ENCODE data around the gene CAPN6.

The CAPN6 gene

GRCh38 chrX:111270339-111270738 lies at the start of gene CAPN6:
CAPN6 (minus strand) TSS chrX:111270483; CDS start chrX:111263936, 6,547 bp downstream.
- no peak for DNase-seq (ENCODE audit: low spot score)

GRCh38 chrX:111319451-111319850 lies 49.2 kb upstream of the CAPN6 start:
- no peak for DNase-seq (ENCODE audit: low spot score)

GRCh38 chrX:111318901-111319300 lies 48.6 kb upstream of the CAPN6 start:
- no peak for DNase-seq (ENCODE audit: low spot score)

- DNase-seq (ENCODE audit: low spot score) = no peak
These were observed 38.8 kb upstream of the CAPN6 start for GRCh38 chrX:111309083-111309482.

GRCh38 chrX:111308039-111308438 lies 37.8 kb upstream of the CAPN6 start:
- no peak for DNase-seq (ENCODE audit: low spot score)

GRCh38 chrX:111302284-111302683 lies 32.0 kb upstream of the CAPN6 start:
- DNase-seq (ENCODE audit: low spot score) = no peak

GRCh38 chrX:111288841-111289240 lies 18.6 kb upstream of the CAPN6 start:
- DNase-seq (ENCODE audit: low spot score) = no peak

- no peak for DNase-seq (ENCODE audit: low spot score)
These were observed 14.5 kb upstream of the CAPN6 start for GRCh38 chrX:111284631-111285293.

GRCh38 chrX:111283446-111283845 lies 13.2 kb upstream of the CAPN6 start:
- DNase-seq (ENCODE audit: low spot score) = no peak

- DNase-seq (ENCODE audit: low spot score) = no peak
These were observed 12.7 kb upstream of the CAPN6 start for GRCh38 chrX:111282991-111283390.

GRCh38 chrX:111282139-111282538 lies 11.9 kb upstream of the CAPN6 start:
- DNase-seq (ENCODE audit: low spot score) = no peak

- DNase-seq (ENCODE audit: low spot score) = no peak
These were observed 1.8 kb downstream of the CAPN6 start for GRCh38 chrX:111268506-111268905.

- no peak for DNase-seq (ENCODE audit: low spot score)
These were observed 4.8 kb downstream of the CAPN6 start for GRCh38 chrX:111265486-111265885.

GRCh38 chrX:111264385-111264784 lies 5.9 kb downstream of the CAPN6 start:
- no peak for DNase-seq (ENCODE audit: low spot score)

GRCh38 chrX:111262086-111262485 lies 8.2 kb downstream of the CAPN6 start:
- no peak for DNase-seq (ENCODE audit: low spot score)

- no peak for DNase-seq (ENCODE audit: low spot score)
These were observed 9.8 kb downstream of the CAPN6 start for GRCh38 chrX:111260451-111260850.

GRCh38 chrX:111259559-111259958 lies 10.7 kb downstream of the CAPN6 start:
- no peak for DNase-seq (ENCODE audit: low spot score)

GRCh38 chrX:111257733-111258132 lies 12.6 kb downstream of the CAPN6 start:
- DNase-seq (ENCODE audit: low spot score) = no peak

- no peak for DNase-seq (ENCODE audit: low spot score)
These were observed 15.2 kb downstream of the CAPN6 start for GRCh38 chrX:111254896-111255693.

GRCh38 chrX:111244235-111244750 lies 26.0 kb downstream of the CAPN6 start:
- peak; percentile 0 for DNase-seq (ENCODE audit: low spot score)

- DNase-seq (ENCODE audit: low spot score) = no peak
These were observed 53.9 kb downstream of the CAPN6 start for GRCh38 chrX:111216293-111216801.

- DNase-seq (ENCODE audit: low spot score) = no peak
These were observed 62.4 kb downstream of the CAPN6 start for GRCh38 chrX:111207851-111208250.

- DNase-seq (ENCODE audit: low spot score) = no peak
These were observed 70.0 kb downstream of the CAPN6 start for GRCh38 chrX:111200327-111200726.

Measured in globus pallidus (tissue), 1 donor.